ENCODE results near the gene SPRR2D. TPM values are rescaled to one million over a fixed set of nuclear protein-coding genes. Genes with fewer than 3 reads are reported as not detected.
"Not testable (repeated sequence)": the region's sequence is repeated elsewhere in the genome, so short reads cannot be mapped to it uniquely, and the experiment has no call there.

The SPRR2D gene
- total RNA-seq, 6 donors from 2014 or later: 0.40 TPM; not detected in 5

- ATAC-seq (ENCODE audit: low FRiP score in 2 of 2): no peak
- 77 to 82% methylated on average over 7 of the region's 7 CpGs for WGBS, 2 donors
- Histone ChIP-seq H3K36me3 (no peaks in the 10 kb centered on the region), H3K9me3 (no peaks in the 10 kb centered on the region), H3K4me3 (no peak overlapping the region), H3K27ac (no peak overlapping the region), H3K4me1 (no peaks in the 10 kb centered on the region), H3K27me3 (no peaks in the 10 kb centered on the region)
- no peak for TF ChIP-seq CTCF (IDR thresholded peaks at IDR 0.05)
- TF ChIP-seq EP300 (IDR thresholded peaks at IDR 0.05): no peak
- no peak for DNase-seq
These were observed 17.8 kb downstream of the SPRR2D start for GRCh38 chr1:153023109-153023508.

- ATAC-seq (ENCODE audit: low FRiP score in 2 of 2); H3K9me3 ChIP-seq; DNase-seq; H3K4me1 ChIP-seq; H3K27me3 ChIP-seq; H3K36me3 ChIP-seq; H3K4me3 ChIP-seq; H3K27ac ChIP-seq: not testable (repeated sequence)
- WGBS, 2 donors: 46 to 54% methylated on average over 9 of the region's 9 CpGs
These were observed 18.6 kb downstream of the SPRR2D start for GRCh38 chr1:153022340-153022739.

GRCh38 chr1:153021829-153022228, 19.1 kb downstream of the SPRR2D start:
- H3K9me3 ChIP-seq; H3K27ac ChIP-seq; H3K36me3 ChIP-seq; H3K27me3 ChIP-seq; H3K4me1 ChIP-seq; H3K4me3 ChIP-seq; DNase-seq; ATAC-seq (ENCODE audit: low FRiP score in 2 of 2): not testable (repeated sequence)
- WGBS, 2 donors: 27 to 30% methylated on average over 2 of the region's 2 CpGs

- DNase-seq; H3K36me3 ChIP-seq; ATAC-seq (ENCODE audit: low FRiP score in 2 of 2); H3K4me1 ChIP-seq; H3K4me3 ChIP-seq; H3K27me3 ChIP-seq; H3K27ac ChIP-seq; H3K9me3 ChIP-seq: not testable (repeated sequence)
- WGBS, 2 donors: 77 to 83% methylated on average over 6 to 8 of the region's 8 CpGs
These were observed 29.6 kb downstream of the SPRR2D start for GRCh38 chr1:153011235-153011758.

GRCh38 chr1:153001382-153001781, 39.5 kb downstream of the SPRR2D start, which contains the start of gene SPRR3:
TSS of gene SPRR3 (plus strand) at chr1:153001749. CDS start at chr1:153003021, 1,272 bp downstream.
- ATAC-seq (ENCODE audit: low FRiP score in 2 of 2): no peak
- no peak within 1 kb of the TSS for H3K27ac ChIP-seq
- no peaks in the 10 kb centered on the region for H3K9me3 ChIP-seq
- H3K27me3 ChIP-seq: no peaks in the 10 kb centered on the region
- DNase-seq: no peak
- no peaks in the 10 kb centered on the region for H3K36me3 ChIP-seq
- TF ChIP-seq EP300 (IDR thresholded peaks at IDR 0.05): no peak
- TF ChIP-seq CTCF (IDR thresholded peaks at IDR 0.05): no peak
- no peak for TF ChIP-seq POLR2AphosphoS5 (IDR thresholded peaks at IDR 0.05)
- TF ChIP-seq POLR2A (IDR thresholded peaks at IDR 0.05): no peak
- 58 to 71% methylated on average over 2 of the region's 2 CpGs for WGBS, 2 donors
- H3K4me1 ChIP-seq: no peaks in the 10 kb centered on the region
- H3K4me3 ChIP-seq: no peak within 1 kb of the TSS

GRCh38 chr1:153000294-153000693, 40.6 kb downstream of the SPRR2D start:
- TF ChIP-seq CTCF (IDR thresholded peaks at IDR 0.05) (no peak), POLR2A (IDR thresholded peaks at IDR 0.05) (no peak), POLR2AphosphoS5 (IDR thresholded peaks at IDR 0.05) (no peak), EP300 (IDR thresholded peaks at IDR 0.05) (no peak)
- ATAC-seq (ENCODE audit: low FRiP score in 2 of 2): no peak
- 82 to 86% methylated on average over 1 of the region's 1 CpG for WGBS, 2 donors

More at GRCh38 chr1:153000294-153000693, 40.6 kb downstream of the SPRR2D start:
- H3K4me3 ChIP-seq: no peak overlapping the region
- no peak for DNase-seq
- H3K27ac ChIP-seq: no peak overlapping the region
- H3K36me3 ChIP-seq: no peaks in the 10 kb centered on the region
- H3K9me3 ChIP-seq: no peaks in the 10 kb centered on the region
- H3K4me1 ChIP-seq: no peaks in the 10 kb centered on the region
- no peaks in the 10 kb centered on the region for H3K27me3 ChIP-seq
